ENCODE measurements around the gene AVPR2. TPM values are rescaled to one million over a fixed set of nuclear protein-coding genes. Genes with fewer than 3 reads are reported as not detected.

AVPR2 gene
- total RNA-seq, 1 experiment from 2014 or later, result not detected

DNA sequence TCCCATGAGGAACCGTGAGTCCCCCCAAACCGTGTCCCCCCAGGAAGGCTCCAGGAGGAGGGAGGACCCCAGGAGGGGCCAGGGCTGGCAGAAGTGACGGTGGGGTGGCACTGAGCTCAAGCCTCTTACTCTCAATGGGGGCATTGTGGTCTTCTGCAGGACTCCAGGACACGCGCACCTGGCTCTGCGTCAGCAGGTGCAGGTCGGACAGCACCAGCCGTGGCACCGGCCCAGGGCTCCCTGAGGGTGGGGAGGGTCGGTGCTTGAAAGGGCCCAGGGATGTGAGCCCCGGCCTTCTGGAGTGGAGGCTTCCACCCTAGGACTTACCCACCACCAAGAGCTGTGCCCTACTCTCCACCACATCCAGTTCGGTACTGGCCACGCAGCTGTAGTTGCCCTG lies 36.8 kb upstream of the AVPR2 start:
- H3K79me2 ChIP-seq (ENCODE audit: low read length), result no peaks in the 10 kb centered on the region
- H3K4me2 ChIP-seq (ENCODE audit: low read length), result no peak overlapping the region
- no peak for TF ChIP-seq EZH2phosphoT487 (IDR thresholded peaks at IDR 0.05; ENCODE audit: borderline replicate concordance, low read length)
- TF ChIP-seq EZH2 (IDR thresholded peaks at IDR 0.05; ENCODE audit: low read length, unreplicated experiment), result no peak
- TF ChIP-seq, protein P1, sequence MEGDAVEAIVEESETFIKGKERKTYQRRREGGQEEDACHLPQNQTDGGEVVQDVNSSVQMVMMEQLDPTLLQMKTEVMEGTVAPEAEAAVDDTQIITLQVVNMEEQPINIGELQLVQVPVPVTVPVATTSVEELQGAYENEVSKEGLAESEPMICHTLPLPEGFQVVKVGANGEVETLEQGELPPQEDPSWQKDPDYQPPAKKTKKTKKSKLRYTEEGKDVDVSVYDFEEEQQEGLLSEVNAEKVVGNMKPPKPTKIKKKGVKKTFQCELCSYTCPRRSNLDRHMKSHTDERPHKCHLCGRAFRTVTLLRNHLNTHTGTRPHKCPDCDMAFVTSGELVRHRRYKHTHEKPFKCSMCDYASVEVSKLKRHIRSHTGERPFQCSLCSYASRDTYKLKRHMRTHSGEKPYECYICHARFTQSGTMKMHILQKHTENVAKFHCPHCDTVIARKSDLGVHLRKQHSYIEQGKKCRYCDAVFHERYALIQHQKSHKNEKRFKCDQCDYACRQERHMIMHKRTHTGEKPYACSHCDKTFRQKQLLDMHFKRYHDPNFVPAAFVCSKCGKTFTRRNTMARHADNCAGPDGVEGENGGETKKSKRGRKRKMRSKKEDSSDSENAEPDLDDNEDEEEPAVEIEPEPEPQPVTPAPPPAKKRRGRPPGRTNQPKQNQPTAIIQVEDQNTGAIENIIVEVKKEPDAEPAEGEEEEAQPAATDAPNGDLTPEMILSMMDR (conservative IDR thresholded peaks at IDR 0.05; ENCODE audit: low read depth, low read length), result no peak
- ChIA-PET POLR2A (ENCODE audit: unreplicated experiment) (no interaction called here), CTCF (no interaction called here)
- no peak overlapping the region for H2AFZ ChIP-seq (ENCODE audit: low read length)
- no peaks in the 10 kb centered on the region for H3K9me2 ChIP-seq (replicated peaks; ENCODE audit: low read length)
- no peaks in the 10 kb centered on the region for H3K36me3 ChIP-seq (ENCODE audit: low read depth, low read length)
- no peaks in the 10 kb centered on the region for H3F3A ChIP-seq (ENCODE audit: low read length, unreplicated experiment)
- H3K4me1 ChIP-seq (ENCODE audit: insufficient read depth, low read length), result no peaks in the 10 kb centered on the region
- no peak for ATAC-seq
- H3K9ac ChIP-seq (ENCODE audit: low read length), result no peak overlapping the region
- H3K27ac ChIP-seq (ENCODE audit: low read length), result no peak overlapping the region
- no peaks in the 10 kb centered on the region for H3K27me3 ChIP-seq (ENCODE audit: low read length)
- no peaks in the 10 kb centered on the region for H4K20me1 ChIP-seq (ENCODE audit: low read length)
- no peak for DNase-seq
- no TSS peak for BruUV-seq (replicated peaks)
- intact Hi-C loops (cut with micrococcal nuclease), result no loop called here
- no peak overlapping the region for H3K4me3 ChIP-seq (ENCODE audit: low read length)
- H3K9me3 ChIP-seq (ENCODE audit: low read length), result no peaks in the 10 kb centered on the region

DNA sequence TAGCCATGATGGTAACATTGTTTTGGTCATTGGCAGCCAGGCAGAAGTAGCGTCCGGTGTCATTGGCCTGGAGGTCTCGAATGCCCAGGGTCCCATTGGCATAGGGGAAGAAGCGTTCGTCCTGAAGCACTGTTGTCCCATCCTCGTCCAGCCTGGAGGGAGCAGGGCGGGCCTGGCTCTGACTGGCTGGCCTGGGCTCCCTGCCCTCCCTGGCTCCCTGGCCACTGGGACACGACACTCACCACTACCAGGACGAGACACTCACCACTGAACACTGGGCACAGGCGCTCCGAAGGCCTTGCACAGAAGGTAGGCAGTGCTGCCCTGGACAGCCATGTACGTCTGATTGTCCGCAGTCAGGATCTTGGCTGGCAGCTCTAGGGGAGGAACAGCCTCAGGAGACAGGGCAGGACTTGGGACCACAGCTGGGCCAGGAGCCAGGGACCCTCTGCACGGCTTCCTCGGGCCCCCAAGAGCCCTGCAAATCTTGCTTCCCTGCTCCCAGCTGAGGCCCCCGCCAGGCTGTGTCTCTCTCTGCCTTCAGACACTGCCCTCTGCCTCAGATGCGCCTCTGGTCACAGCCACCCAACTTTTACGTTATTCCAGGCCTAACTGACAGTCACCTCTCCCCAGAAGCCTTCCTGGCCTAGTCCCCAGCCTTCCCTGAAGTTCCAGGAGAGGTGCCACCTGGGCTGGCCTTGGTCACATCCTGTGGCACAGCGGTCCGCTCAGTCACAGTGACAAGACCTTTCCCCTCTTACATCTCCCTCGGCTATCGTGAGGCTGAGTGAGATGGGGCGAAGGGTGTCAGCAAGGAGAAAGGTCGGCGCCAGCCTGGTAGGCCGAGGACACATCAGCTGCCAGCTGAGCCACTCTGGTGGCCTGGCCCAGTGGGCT lies 35.6 kb upstream of the AVPR2 start:
- Histone ChIP-seq H3F3A (ENCODE audit: low read length, unreplicated experiment) (no peaks in the 10 kb centered on the region), H3K9ac (ENCODE audit: low read length) (no peak overlapping the region), H3K4me2 (ENCODE audit: low read length) (no peak overlapping the region), H3K27ac (ENCODE audit: low read length) (no peak overlapping the region), H3K4me1 (ENCODE audit: insufficient read depth, low read length) (no peaks in the 10 kb centered on the region), H3K27me3 (ENCODE audit: low read length) (no peaks in the 10 kb centered on the region), H3K36me3 (ENCODE audit: low read depth, low read length) (no peaks in the 10 kb centered on the region), H3K4me3 (ENCODE audit: low read length) (no peak overlapping the region), H4K20me1 (ENCODE audit: low read length) (no peaks in the 10 kb centered on the region), H3K9me3 (ENCODE audit: low read length) (no peaks in the 10 kb centered on the region), H2AFZ (ENCODE audit: low read length) (no peak overlapping the region), H3K79me2 (ENCODE audit: low read length) (no peaks in the 10 kb centered on the region), H3K9me2 (replicated peaks; ENCODE audit: low read length) (no peaks in the 10 kb centered on the region)
- intact Hi-C loops (cut with micrococcal nuclease), result no loop called here
- BruUV-seq (replicated peaks), result no TSS peak
- ATAC-seq (no peak), DNase-seq (no peak)
- TF ChIP-seq, protein P1 (conservative IDR thresholded peaks at IDR 0.05; ENCODE audit: low read depth, low read length), result no peak
- TF ChIP-seq EZH2 (IDR thresholded peaks at IDR 0.05; ENCODE audit: low read length, unreplicated experiment), result no peak
- no peak for TF ChIP-seq EZH2phosphoT487 (IDR thresholded peaks at IDR 0.05; ENCODE audit: borderline replicate concordance, low read length)
- ChIA-PET POLR2A (ENCODE audit: unreplicated experiment) (no interaction called here), CTCF (no interaction called here)
